GM19035 (cell line): ENCODE measurements around the gene ZBTB42.

Experiments used
- ATAC-seq: cut with Tn5 transposase; IDR thresholded peaks from one replicate; pipeline ENCODE4 v1.9.1; 2021; ENCODE audit not compliant: unreplicated experiment

Gene ZBTB42

DNA sequence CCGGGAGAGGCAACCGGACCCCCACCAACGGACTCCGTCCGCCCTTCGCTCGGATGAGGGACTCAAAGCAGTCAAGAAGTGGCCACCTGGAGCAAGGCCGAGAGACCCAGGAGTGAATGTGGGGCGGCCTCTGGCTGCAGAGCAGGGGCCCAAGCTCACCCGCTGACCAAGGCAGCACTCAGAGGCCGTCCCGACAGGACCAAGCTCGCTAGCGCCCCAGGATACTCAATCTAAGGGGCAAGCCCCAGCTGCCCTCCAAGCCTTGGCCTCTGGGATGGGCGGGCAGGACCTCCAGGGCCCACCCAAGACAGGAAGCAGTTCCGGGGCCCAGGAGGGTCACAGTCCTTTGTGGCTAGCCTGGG, 6.3 kb upstream of the ZBTB42 start:
- peak; percentile 5 for ATAC-seq

DNA sequence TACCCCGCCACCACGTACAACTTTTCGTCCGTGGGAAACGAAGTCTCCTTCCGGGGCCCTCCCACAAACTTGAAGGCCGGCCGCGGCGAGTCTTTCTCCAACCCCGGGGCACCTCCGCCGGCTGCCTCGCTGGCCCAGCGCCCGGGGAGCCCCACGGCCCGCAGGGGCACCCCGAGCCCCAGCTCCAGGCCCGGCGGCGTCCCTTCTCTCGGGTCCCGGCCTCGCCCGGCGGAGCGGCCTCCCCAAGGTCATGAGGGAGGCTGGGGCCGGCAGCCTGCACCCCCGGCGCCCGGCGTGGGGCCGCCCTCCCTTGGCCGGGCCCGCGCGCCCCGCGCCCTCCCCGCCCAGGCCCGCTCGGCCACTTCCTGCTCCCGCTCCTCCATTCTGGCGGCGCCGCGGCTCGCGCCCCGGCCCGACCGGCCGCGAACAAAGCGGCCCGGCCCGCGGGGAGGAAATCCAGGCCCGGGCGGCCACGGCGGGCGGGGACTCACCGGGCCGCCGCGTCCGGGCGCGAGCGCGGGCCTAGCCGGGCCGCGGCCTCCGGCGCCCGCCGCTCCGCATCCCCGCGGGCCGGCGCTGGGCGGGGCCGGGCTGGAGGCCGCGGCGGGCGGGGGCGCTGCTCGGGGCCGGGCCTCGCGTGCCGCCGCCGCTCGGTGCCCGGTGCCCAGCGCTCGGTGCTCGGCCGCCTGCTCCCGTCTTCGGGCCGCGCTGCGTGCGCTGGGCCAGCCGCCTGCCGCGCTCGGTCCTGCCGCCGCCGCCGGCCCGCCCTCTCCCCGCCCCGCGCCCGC, 5.7 kb upstream of the ZBTB42 start, which contains the start of gene AKT1:
TSS of gene AKT1 (minus strand) at position 756 of the 788 bp plus-strand sequence. CDS start 3,105 bp downstream, outside the sequence.
- peak; percentile 53 for ATAC-seq

DNA sequence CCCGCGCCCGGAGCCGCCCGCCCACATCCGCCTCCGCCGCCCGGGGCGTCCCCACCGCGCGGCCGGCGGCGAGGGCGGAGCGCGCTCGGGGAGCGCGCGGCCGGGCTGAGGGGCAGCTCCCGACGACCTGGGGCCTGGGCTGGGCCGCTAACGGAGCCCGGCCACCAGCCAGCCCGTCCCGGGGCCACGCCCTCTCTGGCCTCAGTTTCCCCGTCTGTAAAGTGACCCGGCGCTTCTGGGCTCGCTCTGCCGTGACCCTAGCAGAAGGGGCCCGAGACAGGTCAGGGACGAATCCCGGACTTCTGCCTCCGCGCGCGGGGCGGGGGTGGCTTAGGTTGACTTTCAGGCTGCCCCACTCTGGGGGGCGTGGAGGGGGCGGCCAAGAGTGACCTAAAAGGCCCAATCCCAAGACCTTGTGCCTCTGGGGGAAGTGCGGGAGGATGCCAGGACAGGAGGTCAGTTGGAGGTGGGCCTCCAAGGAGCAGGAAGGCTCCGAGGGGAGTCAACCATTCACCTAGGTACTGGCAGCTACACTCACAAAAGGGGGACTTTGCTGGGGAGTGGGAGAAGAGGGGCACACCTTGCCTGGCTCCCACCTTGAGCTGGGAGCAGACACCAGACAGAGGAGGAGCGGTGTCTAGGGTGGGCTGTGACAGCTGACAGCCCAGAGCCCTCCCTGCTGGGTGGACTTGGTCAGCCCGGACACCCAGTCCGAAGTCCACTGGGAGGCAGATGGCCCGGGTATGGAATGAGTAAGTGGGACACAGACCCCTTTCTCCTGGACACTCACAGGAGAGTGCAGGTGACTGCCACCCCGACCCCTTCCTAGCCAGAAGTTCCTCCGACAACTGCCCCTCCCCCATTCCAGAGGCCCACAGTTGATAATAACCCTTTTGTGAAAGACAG, 4.9 kb upstream of the ZBTB42 start:
- no peak for ATAC-seq

DNA sequence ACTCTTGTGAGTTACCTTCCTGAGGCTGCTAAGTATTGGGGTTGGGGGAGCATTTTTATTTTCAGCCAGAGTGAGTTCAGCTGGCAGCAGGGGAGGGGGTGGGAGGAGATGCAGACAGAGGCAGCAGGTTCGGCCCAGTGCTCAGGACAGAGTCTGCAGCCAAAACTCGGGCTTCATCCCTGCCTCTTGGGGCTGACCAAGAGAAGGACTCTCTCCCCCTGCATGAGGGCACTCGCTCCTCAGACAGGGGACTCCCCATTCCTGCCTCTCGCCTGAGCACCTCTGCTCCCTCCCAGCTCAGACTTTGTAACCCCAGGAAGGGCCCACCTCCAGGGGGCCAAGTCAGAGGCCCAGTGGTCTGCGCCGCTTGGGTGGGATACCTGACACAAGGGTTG, 4.2 kb upstream of the ZBTB42 start:
- ATAC-seq = no peak

DNA sequence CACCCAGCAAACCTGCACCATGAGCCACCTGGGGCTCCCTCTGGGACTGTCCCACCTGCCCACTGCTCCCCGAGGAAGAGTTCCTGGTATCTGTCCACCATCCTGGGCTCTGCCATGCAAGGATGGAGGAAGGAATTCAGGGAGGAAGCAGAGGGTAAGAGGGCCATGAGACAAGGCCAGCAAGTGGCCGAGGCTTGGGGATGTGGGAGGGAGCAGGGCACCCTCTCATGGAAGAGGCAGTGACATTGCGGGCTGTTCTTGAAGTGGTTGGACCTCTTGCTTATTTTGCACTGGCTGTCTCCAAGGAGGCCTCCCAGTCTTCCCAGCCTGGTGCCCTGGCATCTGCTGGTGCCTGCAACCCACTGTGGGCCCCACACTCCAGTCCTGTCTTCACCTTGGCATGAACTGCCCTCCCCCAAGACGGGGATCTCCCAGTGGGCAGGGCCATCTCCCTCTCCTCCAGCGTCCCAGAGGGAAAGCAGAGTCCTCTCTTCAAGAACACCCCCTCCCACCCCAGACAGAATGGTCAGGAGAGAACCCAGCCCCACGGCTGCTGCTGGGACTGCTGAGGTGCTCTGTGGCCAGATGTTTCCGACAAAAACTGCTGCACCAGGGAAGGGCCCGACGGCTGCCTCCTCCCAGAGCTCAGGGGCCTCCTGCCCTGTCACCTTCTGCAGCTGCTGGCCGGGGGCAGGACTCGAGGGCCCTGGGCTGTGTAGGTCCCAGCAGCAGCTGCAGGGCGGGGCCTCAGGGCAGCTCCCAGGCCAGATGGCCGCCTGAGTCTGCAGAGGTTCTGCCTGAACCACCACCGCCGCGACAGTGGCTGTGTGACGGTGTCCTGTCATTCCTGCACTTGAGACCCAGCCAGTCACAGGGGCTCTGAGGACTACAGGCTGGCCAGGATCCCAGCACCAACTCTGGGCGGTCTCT, 3.5 kb upstream of the ZBTB42 start:
- no peak for ATAC-seq

DNA sequence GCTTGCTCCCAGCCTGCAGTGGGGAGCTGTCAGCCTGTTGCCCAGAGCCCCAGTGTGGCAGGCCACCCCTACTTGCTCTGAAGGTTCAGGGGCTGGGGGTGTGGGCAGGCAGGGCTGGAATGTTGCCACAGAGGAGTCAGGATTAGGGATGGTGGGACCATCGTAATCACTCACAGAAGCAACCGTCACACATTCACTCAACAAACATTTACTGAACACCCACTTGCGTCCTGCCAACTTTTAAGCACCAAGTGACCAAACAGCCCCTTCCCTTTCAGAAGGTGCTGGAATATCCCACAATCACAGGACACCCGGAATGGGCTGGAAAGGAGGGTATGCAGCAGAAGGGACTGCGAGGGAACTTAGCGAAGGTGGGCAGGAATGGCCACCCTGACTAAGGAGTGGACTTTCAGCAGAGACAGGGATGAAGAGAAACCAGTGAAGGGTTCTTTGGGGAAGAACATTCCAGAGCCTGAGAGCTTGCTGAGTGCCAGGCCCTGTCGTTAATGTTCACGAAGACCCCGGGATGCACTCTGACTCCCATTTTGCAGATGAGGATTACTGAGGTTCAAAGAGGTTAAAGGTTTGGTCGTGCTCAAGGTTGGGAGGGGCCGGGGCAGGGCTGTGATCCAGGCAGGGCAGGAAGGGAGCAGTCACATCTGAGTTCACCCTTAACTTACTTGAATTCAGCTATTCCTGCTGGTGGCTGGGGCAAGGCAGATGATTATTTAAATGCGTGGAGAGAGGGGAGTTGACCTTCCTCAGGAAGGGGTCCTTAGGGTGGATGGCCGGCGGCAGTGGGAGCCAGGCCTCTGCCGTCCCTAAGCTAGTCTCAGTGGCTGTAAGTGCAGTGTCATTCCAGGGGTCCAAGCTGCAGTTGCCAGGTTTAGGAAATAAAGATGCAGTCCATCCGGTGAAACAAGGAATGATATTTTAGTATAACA, 2.3 kb upstream of the ZBTB42 start:
- no peak for ATAC-seq

DNA sequence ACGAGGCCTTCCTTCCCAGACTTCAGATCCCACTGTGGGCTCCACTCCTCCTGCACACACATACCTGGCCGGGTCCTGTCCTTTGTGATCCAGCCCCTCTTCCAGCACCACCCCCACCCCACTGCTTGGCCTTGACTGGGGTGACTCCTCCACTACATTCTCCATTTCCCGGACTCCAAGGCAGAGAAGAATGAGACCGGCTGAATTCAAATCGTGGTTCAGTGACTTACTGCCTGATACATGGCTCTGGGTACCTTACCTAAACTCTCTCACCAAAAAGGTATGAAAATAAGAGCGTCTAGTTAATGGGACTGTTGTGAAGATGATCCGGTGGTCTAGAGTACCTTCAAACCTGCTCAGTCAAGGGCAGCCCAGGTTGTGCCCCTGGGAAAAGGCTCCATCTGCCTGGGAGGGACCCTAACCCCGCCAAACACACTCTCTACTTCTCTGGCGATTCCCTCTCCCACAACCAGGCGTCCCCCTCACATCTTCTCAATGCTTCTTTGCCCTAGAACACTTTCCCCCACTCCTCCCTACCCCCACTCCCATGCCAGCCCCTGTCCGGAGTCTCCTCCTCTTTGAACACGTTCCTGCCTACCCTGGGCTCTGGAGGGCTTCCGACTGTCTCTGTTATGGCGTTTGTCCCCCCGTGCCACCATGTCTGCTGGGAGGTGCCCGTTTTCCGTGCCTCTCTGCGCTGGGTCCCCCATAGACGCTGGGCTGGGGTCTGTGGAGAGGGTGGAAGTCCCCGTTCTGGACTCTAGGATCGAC, 1.5 kb upstream of the ZBTB42 start:
- no peak for ATAC-seq

DNA sequence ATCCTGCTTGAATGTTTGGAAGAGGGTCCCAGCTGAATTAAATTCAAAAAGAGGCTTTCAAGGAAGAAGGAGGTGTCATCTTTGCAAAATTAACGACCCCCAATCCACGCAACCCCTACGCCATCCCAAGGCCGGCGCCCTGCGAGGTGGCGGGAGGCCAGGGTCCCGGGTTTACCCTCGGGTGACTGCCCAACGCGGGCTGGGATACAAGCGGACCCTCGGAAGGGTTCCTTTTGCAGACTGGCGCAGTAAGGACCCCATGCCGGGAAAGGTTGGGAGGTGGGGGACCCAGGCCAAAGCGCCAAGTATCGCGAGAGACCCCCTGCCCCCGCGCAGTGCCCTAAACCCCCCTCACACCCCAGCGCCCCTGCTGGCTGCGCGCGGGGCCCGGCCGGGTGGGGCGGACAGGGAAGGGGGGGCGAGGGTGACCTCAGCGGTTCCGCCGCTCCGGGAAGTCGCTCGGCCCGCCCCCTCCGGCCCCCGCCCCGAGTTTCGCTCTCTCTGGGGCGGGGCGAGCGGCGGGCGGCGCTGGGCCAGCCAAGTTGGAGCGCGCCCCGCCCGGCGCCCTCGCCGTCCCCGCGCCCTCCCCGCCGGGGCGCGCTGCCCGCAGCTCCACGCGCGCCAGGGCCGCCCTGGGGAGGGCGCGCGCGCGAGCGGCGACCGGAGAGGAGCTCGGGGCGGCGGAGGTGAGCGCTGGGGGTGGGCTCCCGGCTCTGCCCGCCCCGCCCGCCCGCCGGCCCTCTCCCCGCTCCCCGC, 708 bp upstream of the ZBTB42 start:
- ATAC-seq = peak; percentile 59

DNA sequence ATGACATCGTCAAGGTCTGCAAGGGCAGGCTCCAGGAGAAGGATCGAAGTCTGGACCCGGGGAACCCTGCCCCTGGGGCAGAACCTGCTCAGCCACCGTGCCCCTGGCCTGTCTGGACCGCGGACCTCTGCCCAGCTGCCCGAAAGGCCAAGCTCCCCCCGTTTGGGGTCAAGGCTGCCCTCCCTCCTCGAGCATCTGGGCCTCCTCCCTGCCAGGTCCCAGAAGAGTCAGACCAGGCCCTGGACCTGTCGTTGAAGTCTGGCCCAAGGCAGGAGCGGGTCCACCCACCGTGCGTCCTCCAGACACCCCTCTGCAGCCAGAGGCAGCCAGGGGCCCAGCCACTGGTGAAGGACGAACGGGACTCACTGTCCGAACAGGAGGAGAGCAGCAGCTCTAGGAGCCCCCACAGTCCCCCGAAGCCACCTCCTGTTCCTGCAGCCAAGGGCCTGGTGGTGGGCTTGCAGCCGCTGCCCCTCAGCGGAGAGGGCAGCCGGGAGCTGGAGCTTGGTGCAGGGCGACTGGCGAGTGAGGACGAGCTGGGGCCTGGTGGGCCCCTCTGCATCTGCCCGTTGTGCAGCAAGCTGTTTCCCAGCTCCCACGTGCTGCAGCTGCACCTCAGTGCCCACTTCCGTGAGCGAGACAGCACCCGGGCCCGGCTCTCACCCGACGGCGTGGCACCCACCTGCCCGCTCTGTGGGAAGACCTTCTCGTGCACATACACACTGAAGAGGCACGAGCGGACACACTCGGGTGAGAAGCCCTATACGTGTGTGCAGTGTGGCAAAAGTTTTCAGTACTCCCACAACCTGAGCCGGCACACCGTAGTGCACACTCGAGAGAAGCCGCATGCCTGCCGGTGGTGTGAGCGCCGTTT, 856 bp downstream of the ZBTB42 start:
- no peak for ATAC-seq

DNA sequence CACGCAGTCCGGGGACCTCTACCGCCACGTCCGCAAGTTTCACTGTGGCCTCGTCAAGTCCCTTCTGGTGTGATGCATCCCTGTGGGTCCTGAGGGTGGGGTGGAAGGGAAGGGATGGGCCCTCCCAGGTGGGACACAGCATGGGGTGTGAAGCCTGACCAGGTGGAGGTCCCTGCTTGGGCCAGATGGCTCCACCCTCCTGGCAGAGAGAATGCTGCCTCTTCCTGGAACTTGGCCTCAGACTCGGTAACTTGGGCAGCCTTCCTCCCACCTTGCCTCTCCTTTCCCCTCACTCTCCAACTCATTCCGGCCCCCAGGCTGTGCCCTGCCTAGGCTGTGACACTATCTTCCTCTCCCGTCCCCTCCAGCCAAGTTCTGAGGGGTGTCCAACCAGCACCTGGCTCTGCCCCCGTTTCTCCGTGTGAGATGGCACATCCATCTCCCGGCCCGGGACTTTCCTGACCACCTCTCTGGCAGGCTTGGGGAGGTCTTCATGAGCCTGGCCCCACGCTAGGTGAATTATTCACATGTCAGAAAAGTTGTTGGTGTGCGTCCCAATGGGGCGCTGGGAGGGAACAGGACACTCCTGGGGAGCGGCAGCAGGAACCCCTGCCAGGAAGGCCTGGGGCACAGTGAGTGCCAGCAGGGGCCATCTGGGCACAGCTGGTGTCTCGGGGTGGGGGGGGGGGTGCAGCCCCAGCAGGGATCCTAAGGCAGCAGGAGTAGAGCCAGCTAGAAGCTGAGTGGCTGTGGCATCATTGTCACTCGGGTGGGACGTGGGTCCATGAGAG, 1.7 kb downstream of the ZBTB42 start:
- ATAC-seq = no peak

DNA sequence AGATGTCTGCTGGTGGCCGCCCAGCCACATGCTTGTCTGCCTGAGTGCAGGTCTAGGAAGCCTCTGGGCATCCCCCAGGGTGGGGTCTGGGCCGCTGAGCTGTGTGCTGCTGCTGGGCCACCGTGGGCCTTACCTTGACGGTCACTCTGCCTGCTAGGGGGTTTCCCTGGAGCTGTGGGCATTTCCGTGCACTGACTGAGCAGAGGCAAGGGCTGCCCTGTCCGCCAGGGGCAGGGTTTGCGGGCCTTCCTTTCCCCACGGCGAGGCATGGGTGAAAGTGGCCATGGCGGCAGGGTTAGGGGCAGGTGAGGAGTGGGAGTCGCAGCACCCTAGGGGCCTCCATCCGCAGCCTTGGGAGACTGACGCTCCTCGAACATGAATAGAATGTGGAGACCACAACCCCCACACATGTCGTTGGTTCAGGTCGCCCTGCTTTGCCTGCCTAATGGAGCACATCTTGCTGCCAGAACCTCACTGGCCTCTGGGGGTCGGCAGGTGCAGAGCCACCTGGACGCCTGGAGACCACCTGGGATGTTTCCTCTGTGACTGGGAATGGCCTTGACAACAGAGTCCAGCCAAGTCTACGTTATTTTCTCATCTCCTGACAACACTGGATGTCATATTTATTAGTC, 2.5 kb downstream of the ZBTB42 start:
- no peak for ATAC-seq

DNA sequence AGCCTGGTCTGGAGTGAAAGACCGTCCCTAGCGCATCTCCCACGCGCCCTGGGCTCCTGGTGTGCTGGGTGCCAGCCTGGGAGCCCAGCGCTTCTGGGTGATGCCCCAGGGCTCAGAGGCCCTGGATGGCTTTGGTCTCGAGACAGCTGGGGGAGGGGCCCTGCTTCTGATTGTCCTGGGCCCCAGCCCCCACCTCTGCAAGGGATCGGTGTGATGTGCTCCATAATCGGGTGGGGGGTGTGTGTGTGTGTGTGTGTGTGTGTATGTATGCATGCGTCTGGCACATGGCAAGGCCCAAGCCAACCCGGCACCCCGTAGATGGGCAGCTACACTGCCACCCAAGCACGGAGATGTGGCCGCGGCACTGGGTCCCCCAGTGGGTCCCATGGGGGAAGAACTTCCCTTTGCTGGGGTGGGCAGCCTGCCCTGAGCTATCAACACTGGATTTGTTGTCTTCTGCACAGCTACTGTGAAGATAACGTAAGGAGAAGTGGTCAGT, 3.1 kb downstream of the ZBTB42 start:
- ATAC-seq = no peak

DNA sequence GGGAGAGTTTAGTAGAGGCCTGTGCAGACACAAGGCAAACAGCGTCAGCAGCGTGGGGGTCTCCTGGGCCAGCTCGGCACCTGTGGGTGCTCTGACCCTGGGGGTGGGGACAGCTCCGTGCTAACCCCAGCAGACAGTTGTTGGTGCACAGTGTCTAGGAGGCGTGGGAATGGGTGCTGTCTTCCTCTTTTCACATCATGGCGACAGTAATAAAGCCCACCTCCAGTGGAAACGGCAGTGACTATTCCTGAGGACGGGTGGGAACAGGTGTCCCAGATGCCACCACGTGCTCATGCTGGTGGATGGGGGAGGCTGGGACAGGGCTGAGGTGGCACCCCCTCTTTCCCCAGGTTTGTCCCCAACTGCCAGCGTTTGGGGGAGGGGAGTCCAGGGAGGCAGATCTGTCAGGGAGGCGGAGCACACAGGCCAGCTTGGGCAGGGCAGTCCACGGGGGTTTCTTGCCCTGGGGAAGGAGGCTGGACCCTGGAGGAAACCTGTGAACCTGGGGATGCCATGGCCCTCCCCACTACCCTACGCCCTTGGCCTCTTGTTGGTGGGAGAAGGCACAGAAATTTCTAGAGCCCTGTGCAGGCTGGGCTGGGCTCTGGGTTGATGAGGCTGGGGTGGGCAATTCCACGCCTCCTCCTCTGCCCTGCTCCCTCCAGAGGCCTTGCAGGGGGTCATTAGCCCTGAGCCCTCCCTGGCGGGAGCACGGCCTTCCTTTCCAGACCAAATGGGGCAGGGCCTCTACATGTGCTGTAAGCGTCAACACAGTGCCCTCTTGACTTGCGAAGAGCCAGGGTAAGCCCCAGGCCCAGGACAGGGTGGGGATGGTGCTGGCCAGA, 3.8 kb downstream of the ZBTB42 start:
- no peak for ATAC-seq

DNA sequence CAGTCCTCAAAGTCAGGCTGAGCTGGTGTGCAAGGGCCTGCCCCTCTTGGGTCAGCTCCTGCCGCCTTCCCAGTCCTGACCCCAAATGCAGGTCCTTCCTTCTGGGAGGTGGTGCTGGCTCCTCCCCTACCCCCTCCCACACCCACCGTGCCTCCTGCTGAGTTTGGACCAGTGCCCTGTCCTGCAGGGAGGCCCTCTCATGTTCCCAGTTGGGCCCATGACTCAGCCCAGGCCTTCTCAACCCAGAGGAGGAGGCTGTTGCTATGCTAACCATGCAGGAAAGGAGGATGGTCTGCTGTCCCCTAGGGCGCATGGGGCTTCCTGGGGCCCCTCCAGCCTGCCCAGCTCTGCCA, 4.4 kb downstream of the ZBTB42 start:
- no peak for ATAC-seq

DNA sequence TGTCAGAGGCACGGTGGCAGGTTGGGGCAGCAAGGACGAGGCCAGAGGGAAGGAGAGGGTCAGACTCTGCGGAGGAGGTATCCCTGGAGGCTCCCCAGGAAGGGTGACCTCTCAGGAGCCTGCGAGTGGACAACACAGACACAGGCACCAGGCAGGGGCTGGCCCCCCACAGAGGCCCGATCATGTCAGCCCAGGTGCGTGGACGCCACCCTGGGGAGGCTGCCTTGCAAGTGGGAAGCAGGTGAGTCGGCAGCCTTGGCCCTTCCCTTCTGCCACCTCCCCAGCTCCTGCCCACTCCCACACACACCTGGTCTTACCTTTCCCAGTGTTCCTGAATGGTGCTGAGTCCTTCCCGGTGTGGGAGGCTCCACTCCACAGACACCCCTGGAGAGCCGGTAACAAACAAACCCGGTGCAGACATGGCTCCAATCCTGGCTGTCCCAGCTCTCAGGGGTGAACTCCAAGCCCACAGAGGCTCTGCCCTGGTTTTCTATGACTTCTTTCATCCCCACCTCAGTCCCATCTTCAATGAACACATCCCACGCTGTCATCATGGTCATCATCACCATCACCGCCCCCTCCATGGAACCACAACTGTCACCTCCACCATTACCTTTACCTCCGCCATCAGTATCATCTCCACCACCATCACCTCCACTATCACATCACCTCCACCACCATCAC, 5.2 kb downstream of the ZBTB42 start:
- no peak for ATAC-seq
